GM19397 (cell line): ENCODE data around the gene CUTA.

Source experiments
- ATAC-seq: cut with Tn5 transposase; IDR thresholded peaks from one replicate; pipeline ENCODE4 v1.9.1; 2021; ENCODE audit warnings: mild to moderate bottlenecking, moderate library complexity; ENCODE audit not compliant: unreplicated experiment

Gene CUTA

DNA sequence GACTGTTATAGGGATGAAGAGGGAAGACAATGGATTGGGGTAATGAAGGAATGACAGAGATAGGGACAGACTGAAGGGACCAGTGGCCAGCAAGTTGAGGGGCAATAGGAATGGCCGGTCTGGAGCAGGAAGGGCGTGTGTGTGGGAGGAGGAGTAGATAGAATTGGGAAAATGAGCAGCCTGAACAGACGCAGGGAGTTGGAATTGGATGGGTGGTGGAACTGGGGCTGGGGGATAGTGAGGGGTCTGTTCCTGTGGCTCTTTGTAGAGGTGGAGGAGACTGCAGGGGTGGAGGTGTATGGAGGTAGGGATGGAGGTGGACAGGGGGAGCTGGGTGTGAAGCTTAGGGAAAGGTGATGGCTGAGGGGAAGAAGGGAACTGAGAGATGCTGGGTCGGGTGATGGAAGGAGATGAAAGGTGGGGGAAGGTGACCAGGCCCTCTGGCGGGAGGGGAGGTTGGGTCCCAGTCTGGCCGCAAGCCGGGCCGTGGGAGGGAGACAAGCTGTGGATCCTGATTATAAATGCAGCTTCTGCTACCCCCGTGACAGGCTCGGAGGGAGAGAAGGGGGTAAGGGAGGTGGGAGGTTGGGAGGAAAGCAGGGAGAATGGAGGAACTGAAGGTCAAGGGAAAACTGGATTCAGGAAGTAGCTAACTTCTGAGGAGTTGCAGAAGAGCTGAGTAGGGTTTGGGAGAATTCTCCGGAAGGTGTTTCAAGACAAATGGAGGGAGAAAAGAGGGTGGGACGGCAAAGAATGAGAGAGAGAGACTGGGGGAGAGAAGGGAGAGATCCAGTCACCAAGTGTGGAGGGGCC lies 7.2 kb upstream of the CUTA start:
- no peak for ATAC-seq

DNA sequence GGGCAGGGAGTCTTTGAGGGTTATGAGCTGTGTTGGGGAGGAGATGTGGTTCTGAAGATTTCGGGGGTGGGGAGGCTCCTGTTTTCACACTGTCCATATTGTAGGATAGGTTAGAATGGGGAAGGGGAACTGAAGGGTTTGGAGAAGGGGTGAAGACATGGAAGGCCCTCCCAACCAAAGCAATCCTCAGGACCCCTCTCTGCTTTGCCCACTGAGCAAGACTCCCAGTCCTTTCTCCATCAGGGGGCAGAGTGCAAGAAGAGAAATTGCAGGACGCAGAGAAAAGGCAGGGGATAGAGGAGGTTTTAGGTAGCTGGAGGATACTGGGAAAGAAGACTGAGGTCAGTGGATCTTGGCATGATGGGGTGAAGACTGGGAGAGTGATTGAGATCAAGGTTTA lies 5.9 kb upstream of the CUTA start:
- ATAC-seq, result no peak

DNA sequence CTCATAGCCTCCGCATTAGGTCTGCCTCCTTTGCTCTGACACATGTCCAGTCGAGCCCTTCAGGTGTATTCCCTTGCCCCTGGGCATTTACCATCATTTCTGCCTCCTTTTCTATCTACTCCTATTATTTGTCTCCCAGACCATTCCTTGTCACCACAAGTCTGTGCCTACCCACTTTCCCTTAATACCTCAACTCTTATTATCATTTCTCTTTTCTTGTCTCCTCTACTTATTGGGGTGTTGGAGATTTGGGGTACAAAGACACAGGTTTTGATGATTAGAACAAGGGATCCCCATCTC lies 3.4 kb upstream of the CUTA start:
- ATAC-seq, result no peak

DNA sequence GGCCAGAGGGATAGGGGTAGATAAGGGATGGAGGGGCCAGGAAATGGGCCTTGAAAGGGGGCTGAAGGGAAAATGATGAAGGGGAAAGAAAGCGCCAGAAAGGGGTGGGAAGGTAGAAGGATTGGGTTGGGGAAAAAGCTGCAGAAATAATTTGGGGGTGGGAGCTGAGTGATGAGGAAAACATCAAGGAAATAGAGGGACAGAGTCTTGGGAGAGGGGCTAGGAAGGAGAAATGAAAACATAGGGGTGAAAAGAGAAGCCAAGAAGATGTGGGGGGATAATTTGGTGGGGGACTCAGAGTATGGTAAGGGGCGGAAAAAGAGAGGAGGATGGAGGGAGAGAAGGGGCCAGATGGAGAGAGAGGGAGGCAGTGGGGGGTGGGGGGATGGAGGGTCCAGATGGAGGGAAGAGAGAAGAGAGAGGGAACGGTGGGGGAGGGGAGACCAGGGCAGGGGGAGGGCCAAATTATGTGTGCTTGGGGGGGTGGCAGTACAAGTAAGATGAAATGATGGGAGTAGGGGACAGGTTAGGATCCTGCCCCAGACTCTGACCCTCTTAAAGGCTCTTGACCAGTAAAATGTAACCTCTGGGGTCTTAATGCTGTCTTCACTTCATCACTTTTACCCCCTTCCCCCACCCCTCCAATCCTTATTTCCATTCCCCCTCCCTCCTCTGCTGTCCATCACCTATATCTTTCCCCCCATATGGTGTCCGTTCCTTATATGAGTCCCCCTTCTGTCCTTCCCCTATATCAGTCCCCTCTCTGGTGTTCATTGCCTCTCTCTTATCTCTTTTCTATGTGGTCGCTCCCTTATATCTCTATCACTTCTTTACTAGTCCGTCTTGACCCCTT lies 2.8 kb upstream of the CUTA start:
- ATAC-seq, result no peak

DNA sequence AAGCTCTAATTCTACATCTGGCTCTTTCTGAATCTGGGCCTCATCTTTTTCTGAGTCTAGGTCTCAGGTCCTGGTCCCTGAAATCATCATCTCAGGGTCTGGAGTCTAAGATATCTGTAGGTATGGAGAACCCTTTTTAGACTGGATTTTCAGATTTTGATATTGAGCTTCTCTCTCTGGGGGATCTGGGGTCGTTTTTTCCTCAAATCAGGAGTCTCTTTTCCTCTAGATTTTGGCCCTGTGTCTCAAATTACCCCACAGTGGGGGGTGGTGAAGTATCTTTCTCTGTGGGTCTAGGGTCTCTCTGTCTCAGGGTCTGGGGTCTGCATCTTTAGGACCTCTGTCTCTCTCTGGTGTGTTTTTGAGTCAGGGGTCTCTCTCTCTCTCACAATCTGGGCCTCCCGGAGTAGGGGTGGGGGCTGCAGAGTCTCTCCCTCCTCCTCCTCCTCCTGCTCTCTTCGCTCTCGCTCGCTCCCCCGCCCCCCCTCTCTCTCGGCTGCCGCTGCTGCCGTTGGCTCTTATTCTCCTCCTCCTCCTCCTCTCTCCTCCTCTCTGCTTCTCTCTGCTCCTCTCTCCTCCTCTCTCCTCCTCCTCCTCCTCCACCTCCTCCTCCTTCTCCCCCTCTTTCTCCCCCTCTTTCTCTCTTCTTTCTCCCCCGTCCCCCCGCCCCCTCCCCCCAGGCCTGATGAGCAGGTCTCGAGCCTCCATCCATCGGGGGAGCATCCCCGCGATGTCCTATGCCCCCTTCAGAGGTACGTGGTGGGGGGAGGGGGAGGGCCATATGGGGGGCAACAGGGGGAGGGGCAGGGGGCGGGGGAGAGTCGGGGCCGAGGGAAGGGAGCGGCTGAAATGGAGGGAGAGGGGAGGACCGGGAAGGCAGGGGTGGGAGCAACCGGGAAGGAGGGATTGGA lies 1.9 kb upstream of the CUTA start, which contains the start of gene SYNGAP1:
TSS of gene SYNGAP1 (plus strand) at position 486 of the 911 bp plus-strand sequence. CDS start at position 686, 200 bp downstream.
- no peak for ATAC-seq

DNA sequence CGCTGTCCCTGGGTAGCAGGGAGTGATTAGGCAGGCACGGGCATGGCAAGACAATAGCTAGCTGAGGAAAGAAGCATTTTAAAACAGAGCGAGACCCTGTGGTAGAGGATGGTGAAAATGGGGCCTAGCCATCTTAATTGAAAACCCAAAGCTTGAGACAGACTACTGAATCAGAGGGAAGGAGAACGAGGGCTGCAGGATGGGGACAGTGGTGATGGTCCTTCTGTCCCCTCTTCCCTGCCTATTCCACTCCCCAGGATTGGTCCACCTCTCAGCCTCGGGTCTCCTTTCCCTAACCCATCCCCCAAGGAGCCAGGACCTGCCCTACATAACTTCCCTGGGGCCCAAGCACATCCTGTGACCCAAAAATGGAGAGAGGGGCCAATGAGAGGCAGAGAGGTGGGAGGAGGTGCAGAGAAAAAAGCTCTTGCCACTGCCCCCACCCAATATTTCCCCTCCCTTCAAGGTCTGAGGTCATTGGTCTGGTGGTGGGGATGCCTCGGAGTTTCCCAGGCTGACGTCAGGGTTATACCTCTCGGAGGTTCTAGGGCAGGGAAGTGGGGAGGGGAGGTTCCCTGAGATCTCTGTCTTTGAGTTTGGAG lies 884 bp upstream of the CUTA start:
- no peak for ATAC-seq

DNA sequence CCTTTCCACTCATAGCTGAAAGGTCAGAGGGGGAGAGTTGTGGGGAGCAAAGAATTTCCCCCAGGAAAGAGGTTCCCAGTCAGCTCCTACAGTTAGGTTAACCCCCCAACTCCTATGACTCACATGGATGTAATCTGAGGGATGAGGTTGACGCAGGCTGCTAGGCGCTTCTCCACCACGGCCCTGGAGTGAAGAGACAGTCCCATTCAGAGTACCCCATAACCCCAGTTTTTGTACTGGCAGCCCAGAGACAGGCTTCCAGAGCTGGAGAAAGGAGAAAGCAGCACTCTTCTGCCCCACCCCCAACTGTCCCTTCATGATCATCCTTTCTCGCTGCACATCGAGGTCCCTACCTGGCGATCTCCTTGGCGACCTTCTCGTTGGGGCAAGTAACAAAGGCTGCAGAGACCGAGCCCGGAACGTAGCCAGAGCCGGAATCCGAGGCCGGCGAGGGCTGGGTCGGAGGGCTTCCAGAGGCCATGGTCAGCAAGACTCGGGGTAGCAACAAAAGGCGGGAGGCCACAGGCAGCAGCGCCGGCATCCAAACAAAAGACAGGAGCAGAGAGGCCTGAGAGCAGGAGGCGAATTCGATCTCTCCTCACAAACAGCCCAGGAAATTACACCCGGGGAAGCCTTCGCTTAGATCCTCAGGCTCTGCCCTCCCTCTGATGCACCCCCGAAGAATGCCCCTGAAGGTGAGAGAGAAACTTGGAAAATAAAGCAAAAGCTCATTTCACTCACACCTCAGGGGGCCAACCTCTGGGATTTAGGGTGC lies 592 bp downstream of the CUTA start:
- ATAC-seq, result no peak

DNA sequence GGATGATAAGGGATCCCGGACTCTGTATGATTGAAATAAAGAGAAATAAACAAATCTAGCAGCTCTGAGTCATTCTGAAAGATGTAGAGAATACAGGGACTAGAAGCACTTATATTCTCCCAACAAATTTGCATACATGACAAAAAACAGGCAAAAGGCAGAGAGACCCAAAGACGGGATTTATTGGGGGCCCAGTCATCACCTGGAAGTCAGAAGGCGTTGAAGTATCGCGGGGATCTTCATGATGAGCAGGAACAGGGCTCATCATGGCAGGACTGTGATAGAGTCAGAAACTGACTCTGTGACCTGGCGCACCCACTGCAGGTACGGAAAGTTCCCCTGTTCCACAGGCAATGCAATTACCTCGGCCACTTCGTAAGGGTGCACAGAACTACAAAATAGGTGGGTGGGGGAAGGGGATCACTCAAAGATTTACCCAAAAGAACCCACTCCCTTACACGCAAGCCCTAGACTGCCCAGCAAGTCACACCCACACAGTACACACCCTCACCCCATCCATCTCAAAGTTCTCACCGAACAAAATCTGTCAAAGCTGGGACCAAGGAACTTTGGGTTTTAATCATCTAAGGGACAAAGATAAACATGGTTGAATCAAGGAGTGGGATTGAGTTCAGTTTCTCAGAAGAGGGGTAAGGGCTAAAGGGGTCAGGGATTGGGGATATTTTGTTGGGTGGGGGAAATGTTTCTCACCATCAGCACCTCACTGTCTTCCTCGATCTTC lies 1.4 kb downstream of the CUTA start:
- ATAC-seq, result no peak

DNA sequence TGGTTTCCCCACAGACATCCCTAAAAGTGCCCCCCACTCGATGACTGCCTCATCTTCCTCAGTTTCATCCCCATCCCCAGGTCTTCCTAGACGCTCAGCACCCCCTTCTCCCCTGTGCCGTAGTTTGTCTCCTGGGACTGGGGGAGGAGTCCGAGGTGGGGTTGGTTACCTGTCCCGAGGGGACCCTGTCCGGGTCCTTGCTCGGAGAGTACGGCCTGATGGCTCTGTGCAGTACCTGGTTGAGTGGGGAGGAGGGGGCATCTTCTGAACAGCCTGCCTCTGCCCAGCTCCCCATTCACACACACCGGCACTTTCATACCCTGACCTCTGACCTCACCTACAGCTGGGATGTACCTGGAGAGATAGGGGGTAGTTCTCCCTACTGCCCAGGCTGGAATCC lies 2.1 kb downstream of the CUTA start:
- no peak for ATAC-seq

DNA sequence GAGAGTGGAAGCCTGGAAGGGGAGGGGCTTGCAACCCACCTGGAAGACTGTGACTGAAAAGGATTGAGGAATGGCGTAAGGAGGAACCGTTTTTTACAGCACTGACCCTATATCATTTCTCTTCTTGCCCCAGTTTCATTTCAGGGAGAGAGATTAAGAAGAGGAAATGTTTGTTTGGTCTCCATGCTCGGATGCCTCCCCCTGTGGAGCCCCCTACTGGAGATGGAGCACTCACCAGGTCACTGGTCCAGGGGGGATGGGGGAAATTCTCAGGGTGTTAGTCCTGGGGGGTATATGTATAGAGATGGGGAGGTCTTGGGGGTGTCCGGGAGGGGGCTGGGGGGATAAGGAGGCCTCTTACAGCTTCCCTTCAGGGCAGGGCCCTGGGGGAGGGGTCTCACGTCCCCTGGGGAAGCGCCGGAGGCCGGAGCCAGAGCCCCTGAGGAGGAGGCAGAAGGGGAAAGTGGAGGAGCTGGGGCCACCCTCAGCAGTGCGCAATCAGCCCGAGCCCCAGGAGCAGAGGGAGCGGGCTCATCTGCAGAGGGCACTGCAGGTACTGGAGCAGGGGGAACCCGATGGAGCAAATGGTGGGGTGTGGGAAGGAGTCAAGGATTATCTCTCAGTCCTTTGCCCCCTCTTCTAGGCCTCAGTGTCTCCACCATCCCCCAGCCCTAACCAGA lies 3.2 kb downstream of the CUTA start:
- no peak for ATAC-seq

DNA sequence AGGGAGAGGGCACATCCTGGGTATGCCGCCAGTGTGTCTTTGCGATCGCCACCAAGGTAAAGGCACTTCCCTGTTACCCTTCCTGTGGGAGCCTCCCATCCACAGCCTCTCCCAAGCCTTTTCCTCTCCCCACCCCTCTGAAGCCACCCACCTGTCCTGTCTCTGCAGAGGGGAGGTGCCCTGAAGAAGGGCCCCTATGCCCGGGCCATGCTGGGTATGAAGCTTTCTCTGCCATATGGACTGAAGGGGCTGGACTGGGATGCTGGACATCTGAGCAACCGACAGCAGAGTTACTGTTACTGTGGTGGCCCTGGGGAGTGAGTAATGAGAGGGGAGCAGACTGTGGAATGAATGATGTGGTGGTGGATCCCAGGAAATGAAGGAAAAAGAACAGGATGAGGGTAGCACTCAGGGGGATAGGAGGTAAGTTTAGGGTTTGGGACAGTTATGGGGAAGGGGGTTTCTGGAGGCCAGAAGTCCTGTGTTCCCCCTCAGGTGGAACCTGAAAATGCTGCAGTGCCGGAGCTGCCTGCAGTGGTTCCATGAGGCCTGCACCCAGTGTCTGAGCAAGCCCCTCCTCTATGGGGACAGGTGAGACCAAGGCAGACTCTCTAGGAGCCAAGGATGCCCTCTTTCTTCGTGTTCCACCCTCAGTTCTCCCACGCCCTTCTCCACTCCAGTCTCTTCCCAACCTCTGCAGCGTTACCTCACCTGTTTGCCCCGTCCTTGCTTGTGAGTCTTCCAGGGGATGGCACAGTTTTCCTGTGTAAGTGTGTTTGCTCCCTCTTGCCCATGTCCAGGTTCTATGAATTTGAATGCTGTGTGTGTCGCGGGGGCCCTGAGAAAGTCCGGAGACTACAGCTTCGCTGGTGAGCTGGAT lies 4.4 kb downstream of the CUTA start:
- no peak for ATAC-seq

DNA sequence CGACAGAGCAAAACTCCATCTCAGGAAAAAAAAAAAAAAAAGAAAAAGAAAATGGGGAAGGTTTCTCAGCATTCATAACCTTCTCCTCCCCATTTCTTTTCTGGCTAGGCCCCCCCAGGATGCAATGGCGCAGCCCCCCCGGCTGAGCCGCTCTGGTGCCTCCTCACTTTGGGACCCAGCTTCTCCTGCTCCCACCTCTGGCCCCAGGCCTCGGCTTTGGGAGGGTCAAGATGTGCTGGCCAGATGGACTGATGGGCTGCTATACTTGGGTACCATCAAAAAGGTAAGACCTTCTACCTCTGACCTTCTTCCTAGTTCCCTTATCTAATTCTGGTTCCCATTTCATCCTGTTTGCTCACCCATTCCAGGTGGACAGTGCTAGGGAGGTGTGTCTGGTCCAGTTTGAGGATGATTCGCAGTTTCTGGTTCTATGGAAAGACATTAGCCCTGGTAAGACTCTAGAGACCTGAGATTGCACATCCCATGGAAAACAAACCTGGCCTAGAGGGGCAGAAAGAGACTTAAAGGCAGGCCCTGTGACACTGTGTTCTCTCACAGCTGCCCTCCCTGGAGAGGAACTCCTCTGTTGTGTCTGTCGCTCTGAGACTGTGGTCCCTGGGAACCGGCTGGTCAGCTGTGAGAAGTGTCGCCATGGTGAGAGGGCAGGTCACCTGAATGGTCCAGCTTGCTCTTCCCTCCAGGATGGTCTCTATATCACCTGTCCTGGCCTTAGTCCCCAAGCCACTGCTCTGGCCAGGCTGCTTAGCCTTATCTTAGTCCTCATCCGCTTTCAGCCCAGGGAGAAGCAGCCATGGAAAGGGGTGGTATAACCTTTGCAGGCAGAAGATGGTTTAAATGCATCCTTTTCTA lies 5.5 kb downstream of the CUTA start:
- ATAC-seq, result no peak

DNA sequence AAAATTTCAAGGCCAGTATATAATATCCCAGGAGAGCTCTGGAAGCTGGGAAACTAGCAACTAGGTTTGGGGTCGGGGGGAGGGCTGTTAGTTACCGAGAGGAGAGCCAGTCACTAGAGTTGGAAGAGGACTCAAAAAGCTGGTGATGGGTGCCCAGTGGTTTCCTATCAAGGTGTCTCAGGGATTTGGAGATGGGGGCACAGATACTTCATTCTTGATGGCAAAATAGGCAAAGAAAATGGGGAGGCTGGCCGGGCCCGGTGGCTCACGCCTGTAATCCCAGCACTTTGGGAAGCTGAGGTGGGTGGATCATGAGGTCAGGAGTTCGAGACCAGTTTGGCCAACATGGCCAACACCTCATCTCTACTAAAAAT lies 6.3 kb downstream of the CUTA start:
- no peak for ATAC-seq

DNA sequence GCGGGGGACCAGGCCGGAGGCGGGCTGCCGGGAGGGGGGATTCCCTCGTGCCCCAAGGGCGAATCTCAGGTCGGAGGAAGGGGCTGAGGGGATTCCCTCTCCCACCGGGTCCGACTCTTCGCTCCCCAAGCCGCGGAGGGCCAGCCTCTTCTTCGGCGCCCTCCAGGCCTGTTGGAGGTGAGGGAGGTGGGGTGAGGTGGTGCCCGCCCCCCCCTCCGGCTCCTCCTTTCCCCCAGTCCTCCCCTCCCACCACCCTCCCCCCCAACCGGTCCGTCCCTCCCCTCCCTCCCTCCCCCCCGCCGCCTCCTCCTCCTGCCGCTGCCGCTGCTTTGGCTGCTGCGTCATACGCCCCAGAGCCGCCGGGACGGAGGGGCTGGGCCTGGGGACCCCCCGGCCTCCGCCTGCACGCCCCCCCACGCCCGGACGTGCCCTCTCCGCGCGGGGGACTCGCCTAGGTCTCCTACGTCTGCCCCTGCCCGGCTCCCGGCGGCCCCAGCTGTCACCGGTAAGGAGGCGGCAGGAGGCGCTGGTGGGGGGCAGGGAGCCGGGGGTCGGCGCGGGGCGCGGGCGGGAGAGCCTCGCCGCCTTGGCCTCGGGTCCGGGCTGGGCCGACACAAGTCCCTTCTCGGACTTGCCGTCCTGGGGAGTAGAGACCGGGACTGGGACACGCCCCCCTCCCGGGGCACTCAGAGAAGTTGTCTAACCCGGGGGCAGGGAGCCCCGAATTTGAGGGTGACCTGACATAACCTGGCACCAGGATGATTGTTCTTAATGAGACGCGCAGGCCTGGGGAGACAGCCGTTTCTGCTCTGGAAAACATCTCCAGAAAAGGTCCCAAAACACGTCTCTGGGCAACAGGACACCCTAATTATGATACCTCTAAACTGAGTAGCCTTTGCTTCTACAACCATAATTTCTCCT lies 6.9 kb downstream of the CUTA start, which contains the start of gene PHF1:
TSS of gene PHF1 (plus strand) at position 304 of the 921 bp plus-strand sequence. CDS start 1,250 bp downstream, outside the sequence.
- peak; percentile 32 for ATAC-seq

DNA sequence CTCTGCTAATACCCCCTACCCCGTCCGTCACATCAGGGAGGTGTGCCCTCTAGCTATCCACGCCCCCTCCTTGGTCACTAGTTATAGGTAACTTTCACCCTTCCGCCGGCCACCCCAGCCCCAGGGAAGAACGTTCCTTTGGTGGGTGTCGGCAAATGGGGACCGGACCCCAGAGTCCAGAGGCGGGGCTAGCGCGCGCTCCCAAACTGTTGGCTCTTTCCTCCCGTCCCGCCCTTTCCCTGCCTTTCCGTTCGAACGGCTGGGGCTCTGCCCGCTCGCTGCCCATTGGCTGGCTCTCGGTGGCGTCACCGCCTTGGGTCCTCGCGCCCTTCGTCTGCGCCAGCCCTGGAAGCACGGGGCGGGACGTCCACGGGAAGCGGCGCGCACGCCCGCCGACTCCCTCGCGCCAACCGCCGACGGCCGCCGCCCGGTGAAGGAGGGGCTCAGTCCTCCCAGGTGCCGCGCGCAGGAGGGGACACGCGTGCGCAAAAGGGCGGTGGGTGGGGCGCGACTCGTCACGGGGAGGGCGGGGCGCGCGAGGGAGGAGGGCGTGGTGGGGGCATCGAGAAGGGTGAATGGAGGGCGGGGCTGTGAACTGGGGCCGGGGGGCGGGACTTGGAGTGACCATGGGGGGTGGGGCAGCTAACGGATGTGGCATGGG lies 7.7 kb downstream of the CUTA start:
- ATAC-seq, result peak; percentile 87
